SU-DHL-6 (cell line): Measurements from ENCODE around the gene SLC7A6.

Experiments used
- H2AFZ ChIP-seq: fragments of 200-600 bp; sonication (generic); 2 replicates; pipeline ENCODE4 v1.6.1; 2014; ENCODE audit warnings: low read depth, mild to moderate bottlenecking, moderate library complexity, mixed read lengths, antibody characterized with exemption, low read length; ENCODE audit not compliant: severe bottlenecking
- H3F3A ChIP-seq: fragments of 200-600 bp; shearing (Covaris generic); 2 replicates; pipeline ENCODE4 v1.6.0; 2016; ENCODE audit warnings: antibody characterized with exemption, mild to moderate bottlenecking; ENCODE audit not compliant: insufficient read depth
- H3K27ac ChIP-seq: fragments of 200-600 bp; sonication (generic); 2 replicates; pipeline ENCODE4 v1.5.1; 2016; ENCODE audit warnings: low read depth, mild to moderate bottlenecking, low read length, moderate library complexity, mixed read lengths
- H3K27me3 ChIP-seq: fragments of 200-600 bp; sonication (generic), shearing (Covaris generic); 2 replicates; pipeline ENCODE4 v1.6.0; 2014; ENCODE audit warnings: mild to moderate bottlenecking, low read length
- H3K36me3 ChIP-seq: fragments of 200-600 bp; sonication (generic); 2 replicates; pipeline ENCODE4 v1.6.1; 2014; ENCODE audit warnings: mild to moderate bottlenecking, low read length, mixed read lengths
- H3K4me2 ChIP-seq: fragments of 300-600, 200-600 bp; shearing (Covaris generic), sonication (generic); 2 replicates; pipeline ENCODE4 v1.6.0; 2014; ENCODE audit warnings: low read length, low read depth, mild to moderate bottlenecking; ENCODE audit not compliant: poor library complexity, severe bottlenecking
- H3K4me3 ChIP-seq: fragments of 200-600 bp; sonication (generic); 2 replicates; pipeline ENCODE4 v1.5.1; 2014; ENCODE audit warnings: antibody characterized with exemption, low read length, mild to moderate bottlenecking, mixed read lengths; ENCODE audit not compliant: insufficient read depth, poor library complexity, severe bottlenecking
- H3K79me2 ChIP-seq: fragments of 200-600 bp; sonication (generic); 2 replicates; pipeline ENCODE4 v1.6.1; 2014; ENCODE audit warnings: mild to moderate bottlenecking, low read length, moderate library complexity; ENCODE audit not compliant: insufficient read depth
- H3K9ac ChIP-seq: fragments of 200-600 bp; sonication (generic); 2 replicates; pipeline ENCODE4 v1.7.0; 2014; ENCODE audit warnings: mild to moderate bottlenecking, low read length
- H3K9me2 ChIP-seq: fragments of 200-600 bp; sonication (generic); replicated peaks from 2 replicates; pipeline ENCODE4 v1.6.1; 2014; ENCODE audit warnings: low read length; ENCODE audit not compliant: insufficient read depth
- H3K9me3 ChIP-seq: fragments of 200-600 bp; sonication (generic); 2 replicates; pipeline ENCODE4 v1.6.1; 2014; ENCODE audit warnings: low read length, mixed read lengths; ENCODE audit not compliant: insufficient read depth
- H4K20me1 ChIP-seq: fragments of 200-600 bp; sonication (generic); 2 replicates; pipeline ENCODE4 v1.6.1; 2014; ENCODE audit warnings: low read depth, mild to moderate bottlenecking, antibody characterized with exemption, low read length, moderate library complexity, mixed read lengths
- CTCF ChIP-seq: fragments of 200-600 bp; sonication (generic); IDR thresholded peaks from one replicate; pipeline ENCODE4 v1.5.1; 2017; ENCODE audit warnings: antibody characterized with exemption, mild to moderate bottlenecking, low read length, moderate library complexity; ENCODE audit not compliant: insufficient read depth, poor library complexity, severe bottlenecking
- EZH2phosphoT487 ChIP-seq: fragments of 200-600 bp; sonication (generic), shearing (Covaris generic); conservative IDR thresholded peaks from 2 replicates; pipeline ENCODE4 v1.6.1; 2018; ENCODE audit warnings: mild to moderate bottlenecking, antibody characterized with exemption, low read length, moderate library complexity, mixed read lengths

SLC7A6 gene

GRCh38 chr16:68346892-68347480, 82.7 kb downstream of the SLC7A6 start:
- H2AFZ ChIP-seq: no peak overlapping the region
- no peak overlapping the region for H3K9ac ChIP-seq
- no peak overlapping the region for H3K4me2 ChIP-seq
- H3K9me3 ChIP-seq: no peaks in the 10 kb centered on the region
- no peak overlapping the region for H3K4me3 ChIP-seq
- H3F3A ChIP-seq: no peaks in the 10 kb centered on the region
- no peaks in the 10 kb centered on the region for H3K9me2 ChIP-seq
- no peak overlapping the region for H3K27ac ChIP-seq
- H4K20me1 ChIP-seq: no peaks in the 10 kb centered on the region
- H3K27me3 ChIP-seq: no peaks in the 10 kb centered on the region
- H3K36me3 ChIP-seq: peaks cover 6% of the 10 kb centered on the region; the same call in 1 of the 2 replicates
- H3K79me2 ChIP-seq: no peaks in the 10 kb centered on the region
- TF ChIP-seq EZH2phosphoT487: no peak
- TF ChIP-seq CTCF: no peak

GRCh38 chr16:68347605-68348004, 83.3 kb downstream of the SLC7A6 start:
- Histone ChIP-seq H3K27me3 (no peaks in the 10 kb centered on the region), H3K4me3 (no peak overlapping the region), H4K20me1 (no peaks in the 10 kb centered on the region), H2AFZ (no peak overlapping the region), H3K4me2 (no peak overlapping the region), H3K79me2 (no peaks in the 10 kb centered on the region), H3K9ac (no peak overlapping the region), H3K27ac (no peak overlapping the region), H3K36me3 (peaks cover 6% of the 10 kb centered on the region; the same call in 1 of the 2 replicates), H3K9me2 (no peaks in the 10 kb centered on the region), H3F3A (no peaks in the 10 kb centered on the region), H3K9me3 (no peaks in the 10 kb centered on the region)
- no peak for TF ChIP-seq EZH2phosphoT487

- H3K27me3 ChIP-seq: no peaks in the 10 kb centered on the region
- H3K9me3 ChIP-seq: no peaks in the 10 kb centered on the region
- no peak overlapping the region for H2AFZ ChIP-seq
- no peak overlapping the region for H3K4me3 ChIP-seq
- H3K36me3 ChIP-seq: peaks cover 6% of the 10 kb centered on the region; the same call in 1 of the 2 replicates
- H3K4me2 ChIP-seq: no peak overlapping the region
- no peaks in the 10 kb centered on the region for H3K9me2 ChIP-seq
- no peak for TF ChIP-seq EZH2phosphoT487
- no peak for TF ChIP-seq CTCF
- no peak overlapping the region for H3K9ac ChIP-seq
- no peak overlapping the region for H3K27ac ChIP-seq
- no peaks in the 10 kb centered on the region for H3K79me2 ChIP-seq
- H3F3A ChIP-seq: no peaks in the 10 kb centered on the region
- no peaks in the 10 kb centered on the region for H4K20me1 ChIP-seq
Observed at GRCh38 chr16:68348639-68349445, 84.5 kb downstream of the SLC7A6 start.
